Activated CD4-positive, alpha-beta T cell treated with anti-CD3 and anti-CD28 coated beads, Interleukin-2, amount 10 ng/mL, durations not matched to agents 24 days and 14 days (primary cell): Measurements from ENCODE around the gene EXOC4. TPM values are rescaled to one million over a fixed set of nuclear protein-coding genes. Genes with fewer than 3 reads are reported as not detected.

Source experiments
- DNase-seq: peaks from one replicate; pipeline ENCODE4 v3.0.0; 2022
- H3K27ac Mint-ChIP-seq: one replicate; pipeline ENCODE4 v1.8.0; 2022; ENCODE audit warnings: mild to moderate bottlenecking, mixed read lengths
- H3K27me3 Mint-ChIP-seq: one replicate; pipeline ENCODE4 v1.8.0; 2022; ENCODE audit warnings: mixed read lengths
- H3K36me3 Mint-ChIP-seq: one replicate; pipeline ENCODE4 v1.8.0; 2022; ENCODE audit warnings: low read depth, mild to moderate bottlenecking, mixed read lengths
- H3K4me1 Mint-ChIP-seq: one replicate; pipeline ENCODE4 v1.8.0; 2021; ENCODE audit warnings: mixed read lengths
- H3K4me3 Mint-ChIP-seq: one replicate; pipeline ENCODE4 v1.8.0; 2022; ENCODE audit warnings: mild to moderate bottlenecking, moderate library complexity, mixed read lengths
- H3K9me3 Mint-ChIP-seq: one replicate; pipeline ENCODE4 v1.8.0; 2021; ENCODE audit warnings: mixed read lengths
- intact Hi-C: fragments of 100-400 bp; cut with micrococcal nuclease; formaldehyde crosslinking; loops from one replicate; pipeline ENCODE4 v1.15.1; 2023
- total RNA-seq: library from RNA; stranded (reverse); gene quantifications from 2 replicates; pipeline ENCODE4 v1.2.3, GENCODE V29; 2022

Gene EXOC4
- total RNA-seq, 1 donor from 2014 or later = 53.0 TPM

GRCh38 chr7:133789974-133790373 is 537.1 kb downstream of the EXOC4 start:
- Mint-ChIP-seq H3K4me3 (no peak overlapping the region), H3K4me1 (no peaks in the 10 kb centered on the region), H3K27ac (no peak overlapping the region), H3K36me3 (no peaks in the 10 kb centered on the region), H3K27me3 (no peaks in the 10 kb centered on the region), H3K9me3 (peaks cover 6% of the 10 kb centered on the region)
- no peak for DNase-seq
- intact Hi-C loops = no loop called here

DNA sequence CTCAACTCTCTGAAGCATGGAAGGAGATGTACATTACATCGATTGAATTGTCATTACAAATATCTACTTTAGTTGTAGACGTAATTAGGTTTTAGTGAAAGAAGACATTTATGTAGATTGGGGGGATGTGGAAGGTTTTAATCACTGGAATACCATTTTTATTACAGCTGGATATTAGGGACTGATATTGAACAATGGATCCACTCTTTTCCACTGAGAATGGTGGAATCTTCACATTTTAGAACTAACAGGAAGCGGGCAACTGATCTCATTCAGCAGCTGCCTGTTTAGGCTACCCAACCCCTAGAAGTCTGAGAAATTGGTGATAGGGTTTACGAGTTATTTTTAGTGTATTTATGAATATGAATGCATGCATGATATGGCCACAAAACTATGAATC is 538.0 kb downstream of the EXOC4 start:
- Mint-ChIP-seq H3K36me3 (no peaks in the 10 kb centered on the region), H3K27me3 (no peaks in the 10 kb centered on the region), H3K9me3 (peaks cover 6% of the 10 kb centered on the region), H3K4me3 (no peak overlapping the region), H3K27ac (no peak overlapping the region), H3K4me1 (no peaks in the 10 kb centered on the region)
- intact Hi-C loops = no loop called here
- DNase-seq = no peak

- Mint-ChIP-seq H3K36me3 (no peaks in the 10 kb centered on the region), H3K27me3 (no peaks in the 10 kb centered on the region), H3K4me1 (no peaks in the 10 kb centered on the region), H3K9me3 (peaks cover 3% of the 10 kb centered on the region), H3K4me3 (no peak overlapping the region), H3K27ac (no peak overlapping the region)
- intact Hi-C loops = no loop called here
- DNase-seq = no peak
Observed at GRCh38 chr7:133794479-133794878, 541.6 kb downstream of the EXOC4 start.

DNA sequence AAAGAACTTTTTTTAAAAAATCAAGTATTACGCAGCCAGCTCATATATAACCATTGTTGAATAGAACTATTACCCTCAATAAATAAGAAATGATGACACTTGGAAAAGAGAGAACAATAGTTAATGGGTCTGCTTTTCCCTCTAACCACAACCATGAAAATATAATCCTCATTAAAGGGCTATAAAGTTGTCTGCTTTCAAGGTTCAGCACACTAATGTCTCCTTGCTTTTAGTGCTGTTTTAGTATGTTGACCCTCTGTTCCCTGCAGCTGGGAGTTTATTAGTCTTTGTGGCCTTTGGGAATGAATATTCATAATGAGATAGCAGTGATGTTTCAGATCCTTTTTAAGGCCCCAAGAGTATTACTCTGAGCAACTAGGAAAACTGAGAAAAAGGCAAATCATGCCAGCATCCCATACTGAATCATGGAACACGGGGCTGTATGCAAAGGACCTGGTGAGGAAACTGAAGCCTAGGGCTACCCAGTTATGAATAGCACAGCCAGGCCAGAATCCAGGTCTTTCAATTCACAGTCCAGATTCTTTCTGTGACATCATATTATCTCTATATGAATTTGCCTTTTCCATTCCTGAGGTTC is 542.3 kb downstream of the EXOC4 start:
- Mint-ChIP-seq H3K4me3 (no peak overlapping the region), H3K36me3 (no peaks in the 10 kb centered on the region), H3K27me3 (no peaks in the 10 kb centered on the region), H3K4me1 (no peaks in the 10 kb centered on the region), H3K9me3 (peaks cover 3% of the 10 kb centered on the region), H3K27ac (no peak overlapping the region)
- no peak for DNase-seq
- intact Hi-C loops = no loop called here

GRCh38 chr7:133796782-133797745 is 544.2 kb downstream of the EXOC4 start:
- Mint-ChIP-seq H3K27ac (no peak overlapping the region), H3K27me3 (no peaks in the 10 kb centered on the region), H3K4me3 (no peak overlapping the region), H3K9me3 (no peaks in the 10 kb centered on the region), H3K4me1 (no peaks in the 10 kb centered on the region), H3K36me3 (no peaks in the 10 kb centered on the region)
- DNase-seq = no peak
- intact Hi-C loops = no loop called here

DNA sequence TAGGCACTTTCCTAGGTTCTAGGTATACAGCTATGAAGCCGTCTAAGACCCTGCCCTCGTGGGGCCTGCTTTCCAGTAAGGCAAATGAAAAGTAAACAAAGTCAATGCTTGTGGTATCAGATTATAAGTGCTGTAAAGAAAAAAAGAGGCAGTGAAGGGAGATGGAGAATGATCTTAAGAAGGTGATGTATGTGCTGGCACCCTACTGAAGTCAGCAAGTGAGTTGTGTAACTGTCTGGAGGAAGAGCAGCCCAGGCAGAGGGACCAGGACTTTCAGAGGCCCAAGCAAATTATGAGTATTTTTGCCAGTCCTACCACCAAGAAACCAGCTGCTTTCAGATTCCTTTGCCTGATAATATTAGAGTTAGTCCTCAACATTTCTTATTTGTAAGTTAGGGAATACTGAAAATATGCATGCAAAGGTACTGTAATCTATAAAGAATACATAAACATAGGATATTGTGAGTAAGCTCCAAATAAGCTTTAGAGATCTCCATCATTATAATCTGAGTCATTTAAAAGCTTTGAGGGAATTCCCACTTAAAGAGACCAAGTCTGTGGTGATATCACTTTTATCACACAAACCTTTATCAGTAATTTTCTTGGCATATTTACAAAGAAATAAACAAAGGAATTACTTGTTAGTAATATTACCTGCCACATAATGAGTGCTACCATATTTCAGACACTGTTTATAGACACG is 545.1 kb downstream of the EXOC4 start:
- Mint-ChIP-seq H3K4me3 (no peak overlapping the region), H3K27me3 (no peaks in the 10 kb centered on the region), H3K27ac (no peak overlapping the region), H3K36me3 (no peaks in the 10 kb centered on the region), H3K9me3 (no peaks in the 10 kb centered on the region), H3K4me1 (no peaks in the 10 kb centered on the region)
- intact Hi-C loops = no loop called here
- no peak for DNase-seq

DNA sequence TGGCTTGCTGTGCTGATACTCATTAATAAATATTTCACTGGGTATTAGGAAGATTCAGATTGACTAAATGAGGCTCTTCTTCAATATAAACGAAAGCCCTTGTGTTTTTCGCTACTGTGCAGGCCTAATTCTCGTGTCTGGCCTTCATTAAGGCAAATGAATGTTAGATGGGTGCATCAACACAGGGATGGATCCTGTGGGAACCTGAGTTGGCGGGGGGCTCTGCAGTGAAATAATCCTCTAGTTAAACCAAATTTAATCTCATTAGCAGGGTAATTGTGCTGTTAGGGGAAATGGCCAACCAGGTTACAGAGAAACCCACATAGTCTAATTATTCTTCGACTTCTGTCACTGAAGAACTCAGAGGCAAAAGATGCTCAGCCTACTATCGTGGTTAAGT is 548.5 kb downstream of the EXOC4 start:
- no peak overlapping the region for H3K4me3 Mint-ChIP-seq
- no peaks in the 10 kb centered on the region for H3K9me3 Mint-ChIP-seq
- no peak overlapping the region for H3K27ac Mint-ChIP-seq
- no peaks in the 10 kb centered on the region for H3K4me1 Mint-ChIP-seq
- no peaks in the 10 kb centered on the region for H3K36me3 Mint-ChIP-seq
- intact Hi-C loops = no loop called here
- H3K27me3 Mint-ChIP-seq = no peaks in the 10 kb centered on the region
- DNase-seq = no peak

DNA sequence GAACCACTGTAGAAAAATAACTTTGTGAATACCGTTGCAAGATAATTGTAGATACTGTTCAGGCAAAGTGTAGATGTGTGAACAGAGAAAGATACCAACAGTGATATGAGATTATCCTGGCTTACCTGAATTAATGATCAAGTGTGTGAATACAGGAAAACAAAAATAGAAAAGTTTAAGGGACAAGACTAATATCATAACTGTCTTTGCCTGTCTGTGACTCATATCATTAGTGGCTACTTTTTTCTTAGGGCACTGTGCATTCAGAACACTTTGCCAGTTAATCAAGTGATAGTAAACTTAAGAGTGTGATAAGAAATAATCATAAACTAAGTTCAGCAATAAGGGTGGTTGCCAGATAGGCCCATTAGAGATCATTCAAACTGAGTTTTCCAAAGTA is 551.2 kb downstream of the EXOC4 start:
- no peaks in the 10 kb centered on the region for H3K36me3 Mint-ChIP-seq
- no peaks in the 10 kb centered on the region for H3K4me1 Mint-ChIP-seq
- H3K27ac Mint-ChIP-seq = no peak overlapping the region
- H3K27me3 Mint-ChIP-seq = no peaks in the 10 kb centered on the region
- no peak for DNase-seq
- intact Hi-C loops = no loop called here
- H3K4me3 Mint-ChIP-seq = no peak overlapping the region
- no peaks in the 10 kb centered on the region for H3K9me3 Mint-ChIP-seq

DNA sequence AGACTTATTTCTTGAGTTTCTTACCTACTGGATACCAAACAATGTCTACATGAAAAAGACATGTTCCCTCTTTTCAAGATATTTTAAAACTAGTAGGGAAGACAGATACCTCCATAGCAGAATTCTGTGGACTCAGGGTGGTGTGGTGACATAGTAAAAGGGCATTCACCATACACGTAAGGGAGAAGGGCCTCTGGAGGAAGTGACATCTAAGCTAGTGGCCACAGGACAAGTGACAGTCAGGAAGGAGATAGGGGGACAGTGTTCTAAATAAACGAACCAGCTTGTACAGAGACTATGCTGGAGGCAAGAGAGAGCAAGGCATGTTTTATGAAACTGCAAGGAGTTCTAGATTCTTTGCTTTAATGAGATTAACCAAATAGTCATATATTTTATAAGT is 552.5 kb downstream of the EXOC4 start:
- no peaks in the 10 kb centered on the region for H3K36me3 Mint-ChIP-seq
- no peak overlapping the region for H3K4me3 Mint-ChIP-seq
- H3K9me3 Mint-ChIP-seq = no peaks in the 10 kb centered on the region
- no peaks in the 10 kb centered on the region for H3K27me3 Mint-ChIP-seq
- H3K27ac Mint-ChIP-seq = no peak overlapping the region
- intact Hi-C loops = no loop called here
- H3K4me1 Mint-ChIP-seq = no peaks in the 10 kb centered on the region
- DNase-seq = no peak

- intact Hi-C loops = no loop called here
- DNase-seq = no peak
- Mint-ChIP-seq H3K27ac (no peak overlapping the region), H3K36me3 (no peaks in the 10 kb centered on the region), H3K9me3 (no peaks in the 10 kb centered on the region), H3K27me3 (no peaks in the 10 kb centered on the region), H3K4me1 (no peaks in the 10 kb centered on the region), H3K4me3 (no peak overlapping the region)
Observed at GRCh38 chr7:133807624-133808492, 555.0 kb downstream of the EXOC4 start.

- DNase-seq = no peak
- intact Hi-C loops = no loop called here
- Mint-ChIP-seq H3K9me3 (no peaks in the 10 kb centered on the region), H3K27ac (no peak overlapping the region), H3K4me1 (no peaks in the 10 kb centered on the region), H3K36me3 (no peaks in the 10 kb centered on the region), H3K4me3 (no peak overlapping the region), H3K27me3 (no peaks in the 10 kb centered on the region)
Observed at GRCh38 chr7:133808493-133808866, 555.6 kb downstream of the EXOC4 start.

DNA sequence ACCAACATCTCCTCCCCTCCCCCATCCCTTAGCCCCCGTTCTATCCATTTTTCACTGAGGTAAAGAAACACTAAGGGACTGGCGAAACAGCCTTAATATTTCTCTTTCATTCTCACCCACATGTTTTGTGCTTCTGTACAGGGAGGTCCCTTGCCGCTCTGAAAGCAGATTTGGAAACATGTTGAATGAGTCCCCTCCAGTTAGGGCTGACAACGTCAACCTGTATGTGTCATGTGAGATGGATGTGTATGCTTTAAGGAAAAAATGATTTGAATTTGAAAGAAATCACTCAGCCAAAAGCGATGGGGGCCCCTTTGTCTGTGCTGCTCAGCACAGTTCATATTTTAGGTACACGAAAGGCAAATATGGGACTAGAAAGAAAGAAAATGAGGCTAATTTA is 560.0 kb downstream of the EXOC4 start:
- no peak for DNase-seq
- H3K36me3 Mint-ChIP-seq = peaks cover 2% of the 10 kb centered on the region
- intact Hi-C loops = no loop called here
- H3K27me3 Mint-ChIP-seq = no peaks in the 10 kb centered on the region
- H3K4me1 Mint-ChIP-seq = no peaks in the 10 kb centered on the region
- no peak overlapping the region for H3K27ac Mint-ChIP-seq
- no peak overlapping the region for H3K4me3 Mint-ChIP-seq
- H3K9me3 Mint-ChIP-seq = no peaks in the 10 kb centered on the region

- no peaks in the 10 kb centered on the region for H3K4me1 Mint-ChIP-seq
- H3K27ac Mint-ChIP-seq = no peak overlapping the region
- no peaks in the 10 kb centered on the region for H3K9me3 Mint-ChIP-seq
- H3K4me3 Mint-ChIP-seq = no peak overlapping the region
- no peaks in the 10 kb centered on the region for H3K27me3 Mint-ChIP-seq
- intact Hi-C loops = no loop called here
- peaks cover 5% of the 10 kb centered on the region for H3K36me3 Mint-ChIP-seq
- no peak for DNase-seq
Observed at GRCh38 chr7:133815611-133816210, 562.8 kb downstream of the EXOC4 start.
